H9 (cell line): ENCODE results near the gene PTPRJ. TPM values are rescaled to one million over a fixed set of nuclear protein-coding genes. Genes with fewer than 3 reads are reported as not detected.

Experiments
- DNase-seq: peaks from one replicate; pipeline ENCODE4 v3.0.0-alpha.2; 2017
- H2AFZ ChIP-seq: one replicate; pipeline ENCODE4 v1.6.1; 2013; ENCODE audit warnings: mild to moderate bottlenecking, low read length, control low read depth, moderate library complexity
- H2AK5ac ChIP-seq: 2 replicates; pipeline ENCODE4 v1.6.1; 2013; ENCODE audit warnings: low read length, control low read depth, mixed read lengths; ENCODE audit not compliant: insufficient read length
- H2BK120ac ChIP-seq: one replicate; pipeline ENCODE4 v1.6.1; 2013; ENCODE audit warnings: low read depth, mild to moderate bottlenecking, low read length, control low read depth, inconsistent platforms; ENCODE audit not compliant: poor library complexity, severe bottlenecking
- H2BK12ac ChIP-seq: 2 replicates; pipeline ENCODE4 v1.6.1; 2013; ENCODE audit warnings: low read length, control low read depth, mixed read lengths, low read depth; ENCODE audit not compliant: insufficient read length
- H2BK15ac ChIP-seq: 2 replicates; pipeline ENCODE4 v1.6.1; 2013; ENCODE audit warnings: low read depth, low read length, control low read depth
- H2BK20ac ChIP-seq: one replicate; pipeline ENCODE4 v1.6.1; 2013; ENCODE audit warnings: low read depth, mild to moderate bottlenecking, low read length, control low read depth, inconsistent platforms; ENCODE audit not compliant: poor library complexity, severe bottlenecking
- H2BK5ac ChIP-seq: 2 replicates; pipeline ENCODE4 v1.6.1; 2013; ENCODE audit warnings: low read length, control low read depth, mixed read lengths; ENCODE audit not compliant: insufficient read length
- H3K14ac ChIP-seq: 2 replicates; pipeline ENCODE4 v1.6.1; 2013; ENCODE audit warnings: low read length, control low read depth; ENCODE audit not compliant: insufficient read depth
- H3K18ac ChIP-seq: 2 replicates; pipeline ENCODE4 v1.6.1; 2013; ENCODE audit warnings: low read depth, mild to moderate bottlenecking, mixed read lengths, low read length, control low read depth; ENCODE audit not compliant: insufficient read length
- H3K23ac ChIP-seq: 2 replicates; pipeline ENCODE4 v1.6.1; 2013; ENCODE audit warnings: low read length, control low read depth, mixed read lengths, low read depth; ENCODE audit not compliant: insufficient read length
- H3K23me2 ChIP-seq: 2 replicates; pipeline ENCODE4 v1.6.1; 2013; ENCODE audit warnings: low read depth, mild to moderate bottlenecking, mixed read lengths, low read length, control low read depth; ENCODE audit not compliant: insufficient read length, poor library complexity, severe bottlenecking
- H3K27ac ChIP-seq: 2 replicates; pipeline ENCODE4 v1.5.1; 2013; ENCODE audit warnings: low read length, control low read depth, mixed read lengths, low read depth; ENCODE audit not compliant: insufficient read length
- H3K27me3 ChIP-seq: 2 replicates; pipeline ENCODE4 v1.6.1; 2013; ENCODE audit warnings: low read length, control low read depth, inconsistent platforms; ENCODE audit not compliant: insufficient read depth
- H3K4ac ChIP-seq: 2 replicates; pipeline ENCODE4 v1.6.1; 2013; ENCODE audit warnings: low read depth, mild to moderate bottlenecking, control low read depth, inconsistent platforms, low read length, moderate library complexity
- H3K4me1 ChIP-seq: 2 replicates; pipeline ENCODE4 v1.6.1; 2013; ENCODE audit warnings: low read length, control low read depth, inconsistent platforms; ENCODE audit not compliant: insufficient read depth
- H3K4me2 ChIP-seq: 2 replicates; pipeline ENCODE4 v1.6.1; 2013; ENCODE audit warnings: low read length, control low read depth, mixed read lengths; ENCODE audit not compliant: insufficient read length, insufficient read depth
- H3K56ac ChIP-seq: 2 replicates; pipeline ENCODE4 v1.6.1; 2013; ENCODE audit warnings: low read depth, mild to moderate bottlenecking, mixed read lengths, low read length, control low read depth; ENCODE audit not compliant: insufficient read length
- H3K79me1 ChIP-seq: 2 replicates; pipeline ENCODE4 v1.6.1; 2013; ENCODE audit warnings: low read depth, mild to moderate bottlenecking, moderate library complexity, low read length, control low read depth, inconsistent platforms; ENCODE audit not compliant: insufficient read depth, poor library complexity, severe bottlenecking
- H3K79me2 ChIP-seq: 2 replicates; pipeline ENCODE4 v1.6.1; 2013; ENCODE audit warnings: low read length, control low read depth, inconsistent platforms; ENCODE audit not compliant: insufficient read depth
- H3K9ac ChIP-seq: 2 replicates; pipeline ENCODE4 v1.6.1; 2013; ENCODE audit warnings: low read length, control low read depth, mixed read lengths; ENCODE audit not compliant: insufficient read length; ENCODE audit errors: extremely low read depth
- H3K9me3 ChIP-seq: one replicate; pipeline ENCODE4 v1.6.1; 2013; ENCODE audit warnings: low read depth, low read length, inconsistent platforms; ENCODE audit not compliant: control insufficient read depth
- H3T11ph ChIP-seq: one replicate; pipeline ENCODE4 v1.6.1; 2013; ENCODE audit warnings: mild to moderate bottlenecking, low read length, control low read depth, inconsistent platforms
- H4K20me1 ChIP-seq: one replicate; pipeline ENCODE4 v1.6.1; 2013; ENCODE audit not compliant: control insufficient read depth, insufficient read length, insufficient read depth
- H4K5ac ChIP-seq: 2 replicates; pipeline ENCODE4 v1.6.1; 2013; ENCODE audit warnings: low read depth, mild to moderate bottlenecking, mixed read lengths, low read length, control low read depth; ENCODE audit not compliant: insufficient read length
- H4K8ac ChIP-seq: replicated peaks from 2 replicates; pipeline ENCODE4 v1.6.1; 2013; ENCODE audit warnings: low read length, control low read depth, mixed read lengths, low read depth; ENCODE audit not compliant: insufficient read length
- H4K91ac ChIP-seq: 2 replicates; pipeline ENCODE4 v1.6.1; 2013; ENCODE audit warnings: low read depth, mild to moderate bottlenecking, moderate library complexity, mixed read lengths, low read length, control low read depth; ENCODE audit not compliant: insufficient read length
- H3K27ac Mint-ChIP-seq, 3 experiments: 2 replicates in 2 of 3; 3 replicates in 1 of 3; pipeline ENCODE4 v1.8.0; 2020 to 2021; ENCODE audit warnings: mixed read lengths in 3 of 3, mild to moderate bottlenecking in 1 of 3, moderate library complexity in 1 of 3
- H3K27me3 Mint-ChIP-seq: 2 replicates; pipeline ENCODE4 v1.8.0; 2021; ENCODE audit warnings: low read depth, mild to moderate bottlenecking, moderate library complexity, mixed read lengths
- H3K36me3 Mint-ChIP-seq, 3 experiments: 2 replicates in 2 of 3; 3 replicates in 1 of 3; pipeline ENCODE4 v1.8.0; 2020 to 2021; ENCODE audit warnings: low read depth in 3 of 3, mixed read lengths in 3 of 3; ENCODE audit not compliant: insufficient read depth in 1 of 3
- H3K4me1 Mint-ChIP-seq, 2 experiments: 2 replicates each; pipeline ENCODE4 v1.8.0; 2020; ENCODE audit warnings: mixed read lengths in 2 of 2
- H3K4me3 Mint-ChIP-seq, 2 experiments: 2 replicates in 1 of 2; 3 replicates in 1 of 2; pipeline ENCODE4 v1.8.0; 2020 to 2021; ENCODE audit warnings: mild to moderate bottlenecking in 2 of 2, mixed read lengths in 2 of 2, moderate library complexity in 1 of 2
- H3K9me3 Mint-ChIP-seq, 2 experiments: 2 replicates in 1 of 2; 3 replicates in 1 of 2; pipeline ENCODE4 v1.8.0; 2020; ENCODE audit warnings: mild to moderate bottlenecking in 2 of 2, mixed read lengths in 2 of 2, moderate library complexity in 1 of 2
- WGBS: extraction: QIAGEN DNeasy Blood & Tissue Kit; methylation state at CpG from one replicate; pipeline ENCODE4 v1.1.7; 2013; ENCODE audit warnings: missing lambda C conversion rate, low lambda C conversion rate, mixed read lengths; ENCODE audit not compliant: insufficient read length; ENCODE audit errors: extremely low coverage; 5-methylcytosine and 5-hydroxymethylcytosine counted together
- total RNA-seq: library from RNA; stranded (reverse); gene quantifications from 2 replicates; pipeline ENCODE4 v1.2.1, GENCODE V29; 2021
- TF ChIP-seq, protein P1 (sequence below): fragments of 200-600 bp; sonication (generic); conservative IDR thresholded peaks from 3 replicates; pipeline ENCODE4 v1.8.0; 2021; ENCODE audit warnings: antibody characterized with exemption, mild to moderate bottlenecking

PTPRJ gene
- total RNA-seq, 1 experiment from 2014 or later: 10.6 TPM

DNA sequence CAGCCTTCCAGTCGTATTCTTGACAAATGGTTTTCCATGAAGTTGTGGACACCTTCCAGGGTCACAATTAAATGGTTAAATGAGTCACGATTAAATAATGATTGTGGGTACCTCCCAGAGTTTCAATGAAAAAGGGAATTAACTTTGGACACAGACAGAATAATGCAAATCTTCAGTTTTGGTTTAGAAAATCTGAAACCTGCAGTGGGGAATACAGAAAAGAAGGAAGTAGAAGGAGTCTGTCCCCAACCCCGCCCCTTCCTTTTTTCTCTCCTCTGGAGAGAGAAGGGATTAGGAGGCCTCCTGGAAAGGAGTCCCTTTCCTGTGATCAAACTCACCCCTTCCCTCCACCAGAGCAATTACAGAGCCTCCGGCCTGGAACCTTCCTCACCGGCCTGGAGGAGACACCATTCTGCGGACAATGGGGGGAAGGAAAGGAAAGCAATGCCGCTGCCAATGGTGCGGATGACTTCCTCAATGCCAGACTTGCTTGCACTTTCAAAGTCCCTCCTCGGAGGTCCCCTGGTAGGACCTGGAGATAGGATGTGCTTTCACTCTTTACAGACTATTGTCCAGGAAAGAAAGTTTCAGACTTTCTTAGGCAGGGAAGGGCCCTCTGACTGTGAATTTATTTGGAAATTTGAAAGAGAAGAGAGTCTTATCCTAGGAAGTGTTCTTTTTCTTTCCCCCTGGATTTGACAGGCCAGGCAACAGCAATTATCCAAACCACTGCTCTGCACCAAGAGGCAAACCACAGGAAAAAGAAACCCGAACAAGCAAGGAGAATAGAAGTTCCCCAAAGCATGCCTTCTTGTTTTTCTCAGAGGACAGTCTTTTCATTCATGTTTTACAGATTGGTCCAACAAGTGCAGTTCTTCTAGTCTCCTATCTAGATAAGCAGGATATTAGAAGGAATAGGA is 86.8 kb downstream of the PTPRJ start:
- Histone ChIP-seq H3T11ph (no peak overlapping the region), H3K9me3 (no peaks in the 10 kb centered on the region), H2BK120ac (no peak overlapping the region), H2AK5ac (no peak overlapping the region), H3K23me2 (no peaks in the 10 kb centered on the region), H3K23ac (no peak overlapping the region), H3K79me2 (no peaks in the 10 kb centered on the region), H2BK20ac (no peak overlapping the region), H3K27ac (no peak overlapping the region), H2BK15ac (no peak overlapping the region), H3K79me1 (peaks cover 4% of the 10 kb centered on the region), H2BK12ac (no peak overlapping the region), H3K4me1 (no peaks in the 10 kb centered on the region), H3K4me2 (no peak overlapping the region), H3K14ac (0 out of 2 replicates have a peak overlapping the region, but pooled peaks have one; percentile 7), H4K20me1 (no peaks in the 10 kb centered on the region), H3K27me3 (no peaks in the 10 kb centered on the region), H3K18ac (no peak overlapping the region), H4K91ac (no peak overlapping the region), H4K5ac (no peak overlapping the region), H3K4ac (no peak overlapping the region), H4K8ac (no peak overlapping the region), H3K56ac (no peak overlapping the region), H2BK5ac (no peak overlapping the region), H3K9ac (no peak overlapping the region), H2AFZ (no peak overlapping the region)
- Mint-ChIP-seq H3K36me3 (no peaks in the 10 kb centered on the region), H3K27ac (peak overlapping the region; percentile 52 to 86 (median 55); a peak in 3 of 7 replicates), H3K4me3 (no peak overlapping the region), H3K4me1 (peaks cover 12 to 15% of the 10 kb centered on the region in 2 experiments), H3K27me3 (no peaks in the 10 kb centered on the region), H3K9me3 (no peaks in the 10 kb centered on the region)
- WGBS: no CpG with 5 or more reads among the region's 10 CpGs
- no peak for DNase-seq
- TF ChIP-seq, protein P1, sequence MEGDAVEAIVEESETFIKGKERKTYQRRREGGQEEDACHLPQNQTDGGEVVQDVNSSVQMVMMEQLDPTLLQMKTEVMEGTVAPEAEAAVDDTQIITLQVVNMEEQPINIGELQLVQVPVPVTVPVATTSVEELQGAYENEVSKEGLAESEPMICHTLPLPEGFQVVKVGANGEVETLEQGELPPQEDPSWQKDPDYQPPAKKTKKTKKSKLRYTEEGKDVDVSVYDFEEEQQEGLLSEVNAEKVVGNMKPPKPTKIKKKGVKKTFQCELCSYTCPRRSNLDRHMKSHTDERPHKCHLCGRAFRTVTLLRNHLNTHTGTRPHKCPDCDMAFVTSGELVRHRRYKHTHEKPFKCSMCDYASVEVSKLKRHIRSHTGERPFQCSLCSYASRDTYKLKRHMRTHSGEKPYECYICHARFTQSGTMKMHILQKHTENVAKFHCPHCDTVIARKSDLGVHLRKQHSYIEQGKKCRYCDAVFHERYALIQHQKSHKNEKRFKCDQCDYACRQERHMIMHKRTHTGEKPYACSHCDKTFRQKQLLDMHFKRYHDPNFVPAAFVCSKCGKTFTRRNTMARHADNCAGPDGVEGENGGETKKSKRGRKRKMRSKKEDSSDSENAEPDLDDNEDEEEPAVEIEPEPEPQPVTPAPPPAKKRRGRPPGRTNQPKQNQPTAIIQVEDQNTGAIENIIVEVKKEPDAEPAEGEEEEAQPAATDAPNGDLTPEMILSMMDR: no peak
